Kidney glomerular epithelial cell (primary cell): ENCODE measurements around the gene LRRFIP1.
A peak's percentile ranks its signal among the peaks of the same experiment; 100 is the strongest.

Source experiments
- DNase-seq: peaks from one replicate; lab custom pipeline; 2025; lab: John Stamatoyannopoulos, UW

LRRFIP1 gene

DNA sequence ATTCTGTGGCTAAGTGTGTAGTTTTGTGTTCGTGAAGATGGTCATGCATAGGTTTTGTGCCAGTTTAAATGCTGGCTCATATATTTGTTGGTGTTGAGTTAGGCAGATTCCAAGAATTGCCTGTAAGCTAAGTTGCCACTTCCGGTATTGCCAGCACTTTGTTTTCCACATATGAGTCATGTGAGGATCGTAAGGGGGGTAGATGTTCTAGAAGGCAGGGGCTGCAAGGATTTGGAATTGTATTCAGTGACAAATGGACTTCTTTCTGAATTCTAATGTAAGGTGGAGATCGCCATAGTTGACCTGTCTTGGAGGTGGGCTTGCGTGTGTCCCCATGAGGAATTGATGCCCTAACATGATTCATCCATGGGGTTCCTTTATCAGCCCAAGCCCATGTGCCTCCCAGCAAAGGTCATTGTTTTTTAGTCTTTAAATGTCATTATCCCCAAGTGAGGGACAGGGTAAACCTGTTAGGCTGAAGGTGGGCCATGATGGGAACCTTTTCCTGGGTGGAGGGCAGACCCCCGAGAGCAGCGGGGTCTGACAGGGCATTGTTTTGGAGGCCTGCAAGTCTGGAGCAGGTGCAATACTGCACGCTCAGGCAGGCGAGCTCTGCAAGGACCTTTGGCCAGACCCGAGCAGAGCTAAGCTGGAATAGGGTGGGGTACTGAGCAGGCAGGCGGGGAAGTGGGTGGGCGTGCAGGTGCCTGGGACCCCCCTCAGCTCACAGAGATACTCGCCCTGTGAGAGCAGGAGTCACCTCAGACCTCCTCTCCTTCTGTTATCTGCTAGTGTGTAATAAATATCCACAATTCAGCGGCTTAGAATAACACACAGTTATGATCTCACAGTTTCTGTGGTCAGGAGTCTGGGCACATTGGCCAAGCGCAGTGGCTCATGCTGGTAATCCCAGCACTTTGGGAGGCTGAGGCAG is 77.4 kb downstream of the LRRFIP1 start:
- peak; percentile 51 for DNase-seq

- no peak for DNase-seq
These were observed 78.9 kb downstream of the LRRFIP1 start for GRCh38 chr2:237706257-237706656.

- no peak for DNase-seq
These were observed 80.6 kb downstream of the LRRFIP1 start for GRCh38 chr2:237708065-237708398.

DNA sequence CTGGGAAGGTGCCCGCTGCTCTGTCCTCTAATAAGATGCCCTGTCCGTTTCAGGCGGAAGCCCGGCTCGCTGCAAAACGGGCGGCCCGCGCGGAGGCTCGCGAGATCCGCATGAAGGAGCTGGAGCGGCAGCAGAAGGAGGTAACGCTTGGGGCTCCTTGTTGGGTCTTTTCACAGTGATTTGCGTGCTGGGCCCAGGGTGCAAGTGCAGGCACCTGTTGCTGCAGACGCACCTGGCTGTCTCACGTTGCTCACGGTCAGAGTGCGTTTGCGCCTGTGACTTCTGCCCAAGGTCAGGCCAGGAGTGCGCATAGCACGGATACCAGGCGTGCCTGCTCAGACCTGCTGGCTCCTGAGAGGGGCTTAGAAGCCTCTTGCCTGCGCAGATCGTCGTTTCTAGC is 81.1 kb downstream of the LRRFIP1 start:
- no peak for DNase-seq

DNA sequence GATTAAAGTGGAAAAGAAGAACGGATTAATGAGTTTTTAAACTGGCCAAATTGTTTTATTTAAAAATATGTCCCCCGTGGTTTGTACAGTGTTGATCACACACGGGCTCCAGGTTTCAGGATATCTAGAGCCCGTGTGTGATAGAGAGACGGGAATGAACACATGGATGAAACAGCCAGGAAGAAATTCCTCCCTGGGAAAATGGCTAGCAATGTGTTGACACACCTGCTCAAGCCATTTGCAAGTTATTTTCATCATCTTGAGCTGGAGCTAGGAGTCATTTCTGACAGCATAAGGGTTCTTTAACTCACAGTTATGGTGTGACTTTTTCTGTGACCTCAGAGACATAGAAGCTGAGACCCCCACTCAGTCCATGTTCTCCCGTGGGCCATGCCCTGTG is 81.6 kb downstream of the LRRFIP1 start:
- no peak for DNase-seq

DNA sequence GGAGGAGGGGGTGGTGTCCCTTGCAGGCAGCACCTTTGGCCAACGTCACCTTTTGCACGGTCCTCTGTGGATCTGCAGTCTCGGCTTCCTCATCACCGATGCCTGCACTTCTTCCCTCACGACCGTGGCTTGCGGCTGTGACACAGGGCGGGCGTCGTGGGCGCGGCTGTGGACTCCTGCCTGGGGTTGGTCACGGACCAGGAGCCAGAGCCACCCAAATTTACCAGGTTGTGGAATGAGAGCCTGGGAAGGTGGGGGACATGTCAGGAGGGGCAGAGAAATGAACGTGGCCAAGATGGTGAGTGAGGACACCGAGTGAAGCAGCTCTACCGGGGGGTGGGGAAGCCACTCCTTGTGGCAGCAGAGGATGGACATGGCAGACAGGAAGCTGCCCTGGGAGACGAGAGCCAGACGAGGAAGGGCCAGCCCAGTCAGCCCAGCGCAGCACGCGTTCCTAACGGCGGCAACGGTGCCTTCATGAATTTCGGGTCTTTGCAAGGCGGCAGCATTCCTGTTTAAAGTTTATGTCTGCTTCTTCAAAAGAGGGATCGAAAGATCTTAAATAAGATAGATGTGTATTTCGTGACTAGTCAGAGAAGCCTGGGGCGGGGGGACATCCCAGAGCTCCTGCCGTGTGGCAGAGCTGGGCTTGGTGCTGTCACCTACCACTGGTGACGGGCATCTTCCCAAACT is 84.2 kb downstream of the LRRFIP1 start:
- no peak for DNase-seq

- DNase-seq, result no peak
These were observed 85.3 kb downstream of the LRRFIP1 start for GRCh38 chr2:237712477-237713377.

GRCh38 chr2:237714690-237715458 is 87.5 kb downstream of the LRRFIP1 start:
- DNase-seq, result peak; percentile 55

DNA sequence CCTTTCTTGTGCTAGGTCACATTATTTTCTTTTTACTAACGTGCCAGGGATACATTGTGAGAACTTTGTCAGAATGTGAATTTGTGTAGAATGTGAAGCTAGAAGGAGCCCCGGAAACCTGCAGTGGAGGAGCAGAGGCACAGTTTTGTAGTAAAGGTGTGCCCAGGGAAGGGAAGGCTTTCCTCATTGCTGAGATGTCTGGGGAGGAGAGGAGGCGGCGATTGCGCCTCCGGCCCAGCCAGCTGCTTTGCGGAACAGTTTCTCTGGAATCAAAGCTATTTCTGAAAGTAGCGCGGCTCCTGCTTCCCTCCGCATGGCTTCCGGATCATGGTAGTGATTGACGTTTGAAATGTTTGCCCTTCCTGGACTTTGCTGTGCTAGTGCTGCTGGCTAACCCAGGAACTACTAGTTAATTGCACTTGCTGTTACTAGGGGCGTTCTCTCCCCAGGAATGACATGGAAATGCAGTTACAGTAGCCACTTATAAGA is 88.1 kb downstream of the LRRFIP1 start:
- DNase-seq, result peak; percentile 26

DNA sequence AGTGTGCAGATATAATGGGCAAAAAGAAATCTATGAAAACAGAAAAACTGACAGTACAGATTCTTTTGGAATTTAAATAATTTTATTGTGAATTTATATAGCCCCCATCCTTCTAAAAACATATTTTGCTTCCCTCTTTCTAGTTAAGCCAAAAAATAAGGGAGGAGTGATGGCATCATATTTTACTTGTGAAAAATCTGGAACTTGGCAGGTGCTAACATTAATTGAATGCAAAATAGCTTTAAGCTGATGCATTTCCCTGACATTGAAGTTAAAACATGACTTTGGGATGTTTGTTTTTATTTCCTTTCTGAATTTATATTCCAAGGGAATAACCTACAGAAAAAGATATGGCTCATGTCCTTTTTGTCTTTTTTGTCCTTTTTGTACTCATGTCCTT is 88.6 kb downstream of the LRRFIP1 start:
- DNase-seq, result no peak

DNA sequence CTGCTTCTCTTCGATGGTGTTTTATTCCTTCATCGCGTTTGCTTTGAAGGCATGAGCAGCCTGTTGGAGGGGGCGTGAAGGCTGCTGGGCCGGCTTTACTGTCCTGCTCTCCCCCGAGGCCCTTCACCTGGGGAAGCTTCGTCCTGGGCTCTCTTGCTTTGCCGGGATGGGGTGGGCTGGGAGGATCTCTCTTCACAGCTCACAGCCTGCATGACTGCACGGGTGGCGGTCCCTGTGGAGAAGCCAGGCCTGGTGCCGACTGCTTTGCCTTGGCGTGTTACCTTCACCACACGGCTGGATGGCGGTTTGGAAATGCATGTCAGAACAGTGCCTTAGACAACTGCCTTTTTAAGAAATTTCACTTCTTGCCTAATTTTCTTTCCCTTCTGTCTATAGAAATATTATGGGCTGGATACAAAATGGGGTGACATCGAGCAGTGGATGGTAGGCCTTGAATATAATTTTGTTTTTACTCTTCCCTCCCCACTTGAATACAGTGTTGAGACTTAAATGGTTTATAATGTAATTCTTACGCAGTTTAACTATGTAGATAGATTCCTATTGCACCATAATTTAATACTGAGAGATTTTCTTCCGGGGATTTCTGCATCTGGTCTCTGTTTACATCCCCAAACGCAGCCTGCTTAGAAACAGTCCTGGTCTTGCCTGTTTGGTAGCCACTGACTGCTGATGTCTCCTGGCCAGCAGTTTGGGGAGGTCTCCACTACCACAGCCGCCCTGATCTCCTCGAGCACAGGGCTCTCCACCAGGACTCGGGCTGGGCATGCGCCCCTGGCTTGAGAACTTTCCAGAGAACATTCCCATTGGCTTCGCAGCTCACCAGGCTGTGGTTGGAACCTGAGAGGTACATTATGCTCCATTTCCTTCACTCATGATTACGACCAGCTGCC is 90.2 kb downstream of the LRRFIP1 start:
- no peak for DNase-seq

DNA sequence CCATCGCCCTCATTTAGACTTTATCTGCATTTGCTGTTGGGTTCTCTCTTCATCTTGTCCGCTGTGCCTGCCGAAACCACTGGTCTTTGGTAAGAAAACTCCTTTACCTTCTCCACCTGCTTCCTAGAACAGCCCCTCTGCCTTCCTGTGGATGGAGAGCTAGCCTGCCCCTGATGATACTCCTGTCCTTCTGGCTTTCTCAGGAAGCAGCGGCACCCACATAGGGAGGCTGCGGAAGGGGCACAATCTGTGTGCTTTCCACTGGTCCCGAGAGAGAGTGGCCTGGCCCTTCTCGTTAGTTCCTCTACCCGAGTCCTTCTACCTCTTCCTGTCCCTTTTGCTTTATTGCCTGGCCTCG is 90.9 kb downstream of the LRRFIP1 start:
- no peak for DNase-seq

DNA sequence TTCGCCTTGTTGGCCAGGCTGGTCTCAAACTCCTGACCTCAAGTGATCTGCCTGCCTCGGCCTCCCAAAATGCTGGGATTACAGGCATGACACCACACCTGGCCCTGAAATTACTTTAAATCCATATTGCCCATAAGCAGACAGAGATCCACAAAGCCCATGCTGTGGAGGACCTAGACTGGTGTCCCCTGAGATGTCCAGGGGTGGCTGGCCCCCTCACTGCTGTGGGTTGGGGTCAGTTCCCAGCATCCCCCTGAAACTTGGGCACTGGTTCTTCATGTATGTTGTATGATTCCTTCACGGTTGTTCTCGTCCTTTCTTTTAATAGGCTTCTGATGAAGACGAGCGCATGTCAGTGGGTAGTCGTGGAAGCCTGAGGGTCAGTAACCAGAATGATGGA is 93.1 kb downstream of the LRRFIP1 start:
- DNase-seq, result no peak

- peak; percentile 96 for DNase-seq
These were observed 93.6 kb downstream of the LRRFIP1 start for GRCh38 chr2:237720957-237721356.

DNA sequence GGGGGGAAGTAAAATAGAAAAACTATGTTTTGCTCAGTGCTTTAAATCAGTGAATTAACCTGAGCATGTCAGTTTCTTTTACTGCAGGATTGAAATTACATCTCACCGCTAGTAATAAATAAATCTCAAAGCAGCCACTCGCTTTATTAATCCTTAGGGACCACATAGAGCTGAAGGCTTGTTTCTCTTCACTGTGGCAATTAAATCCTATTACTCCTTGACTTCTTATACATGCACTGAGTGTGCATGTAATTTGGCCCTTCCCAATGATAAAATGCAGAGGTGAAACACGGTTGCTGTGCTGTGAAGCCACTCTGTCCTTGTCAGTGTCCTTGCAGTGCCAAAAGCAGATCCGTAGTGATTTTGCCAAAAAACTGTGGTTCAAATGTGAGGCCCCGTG is 94.1 kb downstream of the LRRFIP1 start:
- DNase-seq, result no peak

GRCh38 chr2:237722616-237723015 is 95.2 kb downstream of the LRRFIP1 start:
- no peak for DNase-seq

- DNase-seq, result no peak
These were observed 95.6 kb downstream of the LRRFIP1 start for GRCh38 chr2:237723023-237723422.

DNA sequence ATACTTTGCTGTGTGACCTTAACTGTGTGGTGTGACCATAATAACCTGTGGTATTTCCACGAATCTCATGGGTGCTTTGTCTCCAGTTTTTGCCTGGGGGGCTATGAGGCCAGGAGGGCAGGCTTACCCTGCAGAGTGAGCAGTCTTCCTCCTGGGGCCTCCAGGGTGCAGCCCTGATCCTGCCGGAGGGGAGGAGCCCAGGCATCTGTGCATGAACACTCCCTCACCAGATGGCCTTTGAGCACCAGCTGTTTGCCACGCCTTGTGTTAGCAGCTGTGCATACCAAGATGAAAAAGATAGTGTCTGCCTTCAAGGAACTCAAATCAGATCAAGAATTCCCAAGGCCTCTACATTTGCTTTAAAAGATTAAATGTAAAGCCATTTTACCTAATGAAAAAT is 96.2 kb downstream of the LRRFIP1 start:
- DNase-seq, result no peak

GRCh38 chr2:237724811-237725478 is 97.6 kb downstream of the LRRFIP1 start:
- no peak for DNase-seq

GRCh38 chr2:237725661-237726060 is 98.3 kb downstream of the LRRFIP1 start:
- no peak for DNase-seq
